Brain microvascular endothelial cell (primary cell): ENCODE data around the gene FKBP7.

Experiments used
- DNase-seq: peaks from one replicate; pipeline ENCODE4 v3.0.0-alpha.2; 2020
- H3K27ac ChIP-seq: fragments of 250-450 bp; sonication (Bioruptor Pico); 2 replicates; pipeline ENCODE4 v1.5.1; 2020; ENCODE audit warnings: mild to moderate bottlenecking, moderate library complexity
- H3K27me3 ChIP-seq: fragments of 250-450 bp; sonication (Bioruptor Pico); replicated peaks from 2 replicates; pipeline ENCODE4 v1.5.1; 2020; ENCODE audit warnings: mild to moderate bottlenecking
- H3K36me3 ChIP-seq: fragments of 250-450 bp; sonication (Bioruptor Pico); replicated peaks from 2 replicates; pipeline ENCODE4 v1.5.1; 2020; ENCODE audit warnings: mild to moderate bottlenecking
- H3K4me3 ChIP-seq: 2 replicates; pipeline ENCODE4 v1.5.1; 2011; ENCODE audit warnings: low read depth, mild to moderate bottlenecking, control low read depth, low read length, moderate library complexity
- CTCF ChIP-seq: IDR thresholded peaks from 2 replicates; pipeline ENCODE4 v1.5.1; 2011; ENCODE audit warnings: low read depth, mild to moderate bottlenecking, moderate library complexity, low read length, control low read depth, inconsistent platforms; ENCODE audit errors: missing control alignments
- in situ Hi-C: cut with HindIII; loops from 2 replicates; pipeline ENCODE4 v1.10.0; 2017; ENCODE audit warnings: low sequenced_read_pairs, low pct_ligation_motif_present

The FKBP7 gene

GRCh38 chr2:178450524-178450773 is 28.0 kb downstream of the FKBP7 start:
- TF ChIP-seq CTCF, result no peak
- in situ Hi-C loops, result no loop called here
- Histone ChIP-seq H3K36me3 (peaks cover 18% of the 10 kb centered on the region), H3K4me3 (peak overlapping the region; percentile 81), H3K27me3 (no peaks in the 10 kb centered on the region), H3K27ac (peak overlapping the region; percentile 95)
- DNase-seq, result peak; percentile 28

GRCh38 chr2:178449700-178450523 is 28.5 kb downstream of the FKBP7 start:
- DNase-seq, result no peak
- TF ChIP-seq CTCF, result no peak
- Histone ChIP-seq H3K4me3 (peak overlapping the region; percentile 81), H3K27me3 (no peaks in the 10 kb centered on the region), H3K27ac (peak overlapping the region; percentile 95), H3K36me3 (peaks cover 20% of the 10 kb centered on the region)
- in situ Hi-C loops, result no loop called here

GRCh38 chr2:178448968-178449661 is 29.3 kb downstream of the FKBP7 start:
- TF ChIP-seq CTCF, result no peak
- no peak for DNase-seq
- peaks cover 20% of the 10 kb centered on the region for H3K36me3 ChIP-seq
- H3K4me3 ChIP-seq, result no peak overlapping the region
- H3K27ac ChIP-seq, result no peak overlapping the region
- in situ Hi-C loops, result no loop called here
- no peaks in the 10 kb centered on the region for H3K27me3 ChIP-seq

- Histone ChIP-seq H3K4me3 (no peak overlapping the region), H3K36me3 (peaks cover 32% of the 10 kb centered on the region), H3K27me3 (no peaks in the 10 kb centered on the region), H3K27ac (no peak overlapping the region)
- DNase-seq, result no peak
- TF ChIP-seq CTCF, result no peak
- in situ Hi-C loops, result no loop called here
Measured at GRCh38 chr2:178441426-178441825, 37.0 kb downstream of the FKBP7 start.

GRCh38 chr2:178436662-178437061 is 41.7 kb downstream of the FKBP7 start:
- Histone ChIP-seq H3K4me3 (no peak overlapping the region), H3K27ac (no peak overlapping the region), H3K36me3 (peaks cover 35% of the 10 kb centered on the region), H3K27me3 (no peaks in the 10 kb centered on the region)
- no peak for TF ChIP-seq CTCF
- DNase-seq, result no peak
- in situ Hi-C loops, result no loop called here
